Mesothelial cell of epicardium (in vitro differentiated cells): ENCODE data around the gene AKAP13. TPM values are rescaled to one million over a fixed set of nuclear protein-coding genes. Genes with fewer than 3 reads are reported as not detected.
A peak's percentile ranks its signal among the peaks of the same experiment; 100 is the strongest.

Experiments
- DNase-seq, 2 experiments: peaks; one replicate each; pipeline ENCODE4 v3.0.0; 2021; ENCODE audit warnings: low spot score in 2 of 2; ENCODE audit not compliant: unreplicated experiment in 2 of 2
- H3K27ac Mint-ChIP-seq: 2 replicates; pipeline ENCODE4 v1.8.0; 2021; ENCODE audit warnings: mixed read lengths
- H3K27me3 Mint-ChIP-seq: 2 replicates; pipeline ENCODE4 v1.8.0; 2021; ENCODE audit warnings: low read depth, mixed read lengths
- H3K36me3 Mint-ChIP-seq: 2 replicates; pipeline ENCODE4 v1.8.0; 2021; ENCODE audit warnings: mixed read lengths
- H3K4me1 Mint-ChIP-seq: 2 replicates; pipeline ENCODE4 v1.8.0; 2021; ENCODE audit warnings: mixed read lengths
- H3K4me3 Mint-ChIP-seq: 2 replicates; pipeline ENCODE4 v1.8.0; 2021; ENCODE audit warnings: mild to moderate bottlenecking, moderate library complexity, mixed read lengths
- H3K9me3 Mint-ChIP-seq: 2 replicates; pipeline ENCODE4 v1.8.0; 2021; ENCODE audit warnings: mixed read lengths
- CTCF ChIP-seq: fragments of 200-600 bp; sonication (generic); IDR thresholded peaks from one replicate; pipeline ENCODE4 v1.5.0; 2021; ENCODE audit warnings: antibody characterized with exemption; ENCODE audit not compliant: unreplicated experiment
- total RNA-seq: library from RNA; stranded (reverse); gene quantifications from 3 replicates; pipeline ENCODE4 v1.2.1, GENCODE V29; 2021

Gene AKAP13
- total RNA-seq, 1 donor from 2014 or later, result 109 TPM

GRCh38 chr15:85597155-85597815 is 216.9 kb downstream of the AKAP13 start:
- Mint-ChIP-seq H3K27me3 (no peaks in the 10 kb centered on the region), H3K4me1 (peaks cover 26% of the 10 kb centered on the region), H3K36me3 (no peaks in the 10 kb centered on the region), H3K9me3 (no peaks in the 10 kb centered on the region), H3K4me3 (no peak overlapping the region), H3K27ac (no peak overlapping the region)
- no peak for DNase-seq
- TF ChIP-seq CTCF, result no peak

DNA sequence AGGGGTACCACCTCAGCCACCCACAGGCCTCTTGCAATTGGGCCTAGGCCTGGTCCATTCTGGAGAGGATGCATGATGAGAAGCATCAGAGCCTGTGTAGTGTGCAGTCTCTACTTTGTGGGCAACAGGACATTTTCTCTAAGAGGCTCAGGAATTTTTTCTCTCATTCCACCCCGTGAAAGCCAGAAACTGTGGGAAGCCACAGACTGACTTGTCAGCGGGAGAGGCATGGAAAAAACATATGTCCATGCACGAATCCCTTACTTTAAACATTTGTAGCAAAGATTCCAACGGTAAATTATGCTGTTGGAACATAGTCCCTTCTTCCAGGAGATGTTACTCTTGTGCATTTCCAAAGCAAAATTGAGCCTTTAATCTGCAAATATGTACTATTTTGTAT is 217.8 kb downstream of the AKAP13 start:
- no peak for DNase-seq
- Mint-ChIP-seq H3K4me3 (no peak overlapping the region), H3K27me3 (no peaks in the 10 kb centered on the region), H3K27ac (peak overlapping the region; percentile 1), H3K9me3 (no peaks in the 10 kb centered on the region), H3K4me1 (peaks cover 22% of the 10 kb centered on the region), H3K36me3 (no peaks in the 10 kb centered on the region)
- TF ChIP-seq CTCF, result no peak

- H3K4me3 Mint-ChIP-seq, result no peak overlapping the region
- no peak overlapping the region for H3K27ac Mint-ChIP-seq
These were observed 218.5 kb downstream of the AKAP13 start for GRCh38 chr15:85598718-85599398.

GRCh38 chr15:85600001-85600400 is 219.6 kb downstream of the AKAP13 start:
- Mint-ChIP-seq H3K4me3 (no peak overlapping the region), H3K27me3 (no peaks in the 10 kb centered on the region), H3K27ac (no peak overlapping the region), H3K9me3 (no peaks in the 10 kb centered on the region), H3K4me1 (peaks cover 22% of the 10 kb centered on the region), H3K36me3 (peaks cover 3% of the 10 kb centered on the region)
- TF ChIP-seq CTCF, result no peak
- no peak for DNase-seq

More at GRCh38 chr15:85598718-85599398, 218.5 kb downstream of the AKAP13 start:
- no peaks in the 10 kb centered on the region for H3K27me3 Mint-ChIP-seq
- H3K36me3 Mint-ChIP-seq, result peaks cover 3% of the 10 kb centered on the region
- no peak for TF ChIP-seq CTCF
- H3K4me1 Mint-ChIP-seq, result peaks cover 22% of the 10 kb centered on the region
- H3K9me3 Mint-ChIP-seq, result no peaks in the 10 kb centered on the region
- DNase-seq, result no peak

- Mint-ChIP-seq H3K27ac (no peak overlapping the region), H3K9me3 (no peaks in the 10 kb centered on the region), H3K36me3 (peaks cover 3% of the 10 kb centered on the region), H3K27me3 (no peaks in the 10 kb centered on the region), H3K4me3 (no peak overlapping the region), H3K4me1 (peaks cover 4% of the 10 kb centered on the region)
- TF ChIP-seq CTCF, result no peak
- no peak for DNase-seq
These were observed 222.8 kb downstream of the AKAP13 start for GRCh38 chr15:85603160-85603559.
